ENCODE data around the gene CYSLTR1.

The CYSLTR1 gene

GRCh38 chrX:78327370-78328086, at the start of gene CYSLTR1:
TSS of gene CYSLTR1 (minus strand) at chrX:78327611. CDS start at chrX:78273746, 53,865 bp downstream.
- Histone ChIP-seq H3K27ac (ENCODE audit: low read depth, low read length) (no peak within 1 kb of the TSS), H3K9me3 (ENCODE audit: control insufficient read depth in 1 of 2, low read length in 2 of 2) (no peaks in the 10 kb centered on the region), H3K4me1 (ENCODE audit: control insufficient read depth in 1 of 2, insufficient read depth in 2 of 2, low read length in 2 of 2) (peaks cover 3 to 7% of the 10 kb centered on the region in 2 donors), H3K4me3 (ENCODE audit: low read depth in 1 of 2, low read length in 2 of 2) (peak within 1 kb of the TSS; percentile 54 to 61), H3K9ac (ENCODE audit: low read depth in 1 of 2, low read length in 2 of 2) (peak within 1 kb of the TSS in 1 of 2 donors; percentile 48), H3K27me3 (ENCODE audit: control insufficient read depth in 1 of 2, insufficient read depth in 2 of 2, low read length in 2 of 2) (no peaks in the 10 kb centered on the region), H3K36me3 (ENCODE audit: control insufficient read depth in 1 of 2, insufficient read depth in 2 of 2, low read length in 2 of 2) (no peaks in the 10 kb centered on the region)

- Histone ChIP-seq H3K4me1 (ENCODE audit: control insufficient read depth in 1 of 2, insufficient read depth in 2 of 2, low read length in 2 of 2) (no peaks in the 10 kb centered on the region), H3K36me3 (ENCODE audit: control insufficient read depth in 1 of 2, insufficient read depth in 2 of 2, low read length in 2 of 2) (no peaks in the 10 kb centered on the region), H3K9ac (ENCODE audit: low read depth in 1 of 2, low read length in 2 of 2) (no peak overlapping the region), H3K4me3 (ENCODE audit: low read depth in 1 of 2, low read length in 2 of 2) (no peak overlapping the region), H3K27me3 (ENCODE audit: control insufficient read depth in 1 of 2, insufficient read depth in 2 of 2, low read length in 2 of 2) (no peaks in the 10 kb centered on the region), H3K9me3 (ENCODE audit: control insufficient read depth in 1 of 2, low read length in 2 of 2) (no peaks in the 10 kb centered on the region), H3K27ac (ENCODE audit: low read depth, low read length) (no peak overlapping the region)
Measured at GRCh38 chrX:78377186-78377585, 49.8 kb upstream of the CYSLTR1 start.

GRCh38 chrX:78375894-78376293, 48.5 kb upstream of the CYSLTR1 start:
- Histone ChIP-seq H3K9me3 (ENCODE audit: control insufficient read depth in 1 of 2, low read length in 2 of 2) (no peaks in the 10 kb centered on the region), H3K27ac (ENCODE audit: low read depth, low read length) (no peak overlapping the region), H3K4me3 (ENCODE audit: low read depth in 1 of 2, low read length in 2 of 2) (no peak overlapping the region), H3K36me3 (ENCODE audit: control insufficient read depth in 1 of 2, insufficient read depth in 2 of 2, low read length in 2 of 2) (no peaks in the 10 kb centered on the region), H3K9ac (ENCODE audit: low read depth in 1 of 2, low read length in 2 of 2) (no peak overlapping the region), H3K27me3 (ENCODE audit: control insufficient read depth in 1 of 2, insufficient read depth in 2 of 2, low read length in 2 of 2) (no peaks in the 10 kb centered on the region), H3K4me1 (ENCODE audit: control insufficient read depth in 1 of 2, insufficient read depth in 2 of 2, low read length in 2 of 2) (no peaks in the 10 kb centered on the region)

- H3K4me3 ChIP-seq (ENCODE audit: low read depth in 1 of 2, low read length in 2 of 2), result no peak overlapping the region
- no peaks in the 10 kb centered on the region for H3K36me3 ChIP-seq (ENCODE audit: control insufficient read depth in 1 of 2, insufficient read depth in 2 of 2, low read length in 2 of 2)
- no peaks in the 10 kb centered on the region for H3K27me3 ChIP-seq (ENCODE audit: control insufficient read depth in 1 of 2, insufficient read depth in 2 of 2, low read length in 2 of 2)
- no peak overlapping the region for H3K27ac ChIP-seq (ENCODE audit: low read depth, low read length)
- no peaks in the 10 kb centered on the region for H3K4me1 ChIP-seq (ENCODE audit: control insufficient read depth in 1 of 2, insufficient read depth in 2 of 2, low read length in 2 of 2)
- H3K9me3 ChIP-seq (ENCODE audit: control insufficient read depth in 1 of 2, low read length in 2 of 2), result no peaks in the 10 kb centered on the region
- H3K9ac ChIP-seq (ENCODE audit: low read depth in 1 of 2, low read length in 2 of 2), result no peak overlapping the region
Measured at GRCh38 chrX:78366576-78366975, 39.2 kb upstream of the CYSLTR1 start.

- H3K9me3 ChIP-seq (ENCODE audit: control insufficient read depth in 1 of 2, low read length in 2 of 2), result no peaks in the 10 kb centered on the region
Measured at GRCh38 chrX:78357342-78358055, 30.1 kb upstream of the CYSLTR1 start.

GRCh38 chrX:78333521-78333920, 6.1 kb upstream of the CYSLTR1 start:
- Histone ChIP-seq H3K4me1 (ENCODE audit: control insufficient read depth in 1 of 2, insufficient read depth in 2 of 2, low read length in 2 of 2) (no peaks in the 10 kb centered on the region), H3K27ac (ENCODE audit: low read depth, low read length) (no peak overlapping the region), H3K4me3 (ENCODE audit: low read depth in 1 of 2, low read length in 2 of 2) (no peak overlapping the region), H3K27me3 (ENCODE audit: control insufficient read depth in 1 of 2, insufficient read depth in 2 of 2, low read length in 2 of 2) (no peaks in the 10 kb centered on the region), H3K36me3 (ENCODE audit: control insufficient read depth in 1 of 2, insufficient read depth in 2 of 2, low read length in 2 of 2) (no peaks in the 10 kb centered on the region), H3K9ac (ENCODE audit: low read depth in 1 of 2, low read length in 2 of 2) (no peak overlapping the region), H3K9me3 (ENCODE audit: control insufficient read depth in 1 of 2, low read length in 2 of 2) (no peaks in the 10 kb centered on the region)

More at GRCh38 chrX:78357342-78358055, 30.1 kb upstream of the CYSLTR1 start:
- Histone ChIP-seq H3K9ac (ENCODE audit: low read depth in 1 of 2, low read length in 2 of 2) (no peak overlapping the region), H3K27me3 (ENCODE audit: control insufficient read depth in 1 of 2, insufficient read depth in 2 of 2, low read length in 2 of 2) (no peaks in the 10 kb centered on the region), H3K27ac (ENCODE audit: low read depth, low read length) (no peak overlapping the region), H3K4me3 (ENCODE audit: low read depth in 1 of 2, low read length in 2 of 2) (no peak overlapping the region), H3K4me1 (ENCODE audit: control insufficient read depth in 1 of 2, insufficient read depth in 2 of 2, low read length in 2 of 2) (no peaks in the 10 kb centered on the region), H3K36me3 (ENCODE audit: control insufficient read depth in 1 of 2, insufficient read depth in 2 of 2, low read length in 2 of 2) (no peaks in the 10 kb centered on the region)

- Histone ChIP-seq H3K9me3 (ENCODE audit: control insufficient read depth in 1 of 2, low read length in 2 of 2) (no peaks in the 10 kb centered on the region), H3K27ac (ENCODE audit: low read depth, low read length) (no peak overlapping the region), H3K4me3 (ENCODE audit: low read depth in 1 of 2, low read length in 2 of 2) (no peak overlapping the region), H3K4me1 (ENCODE audit: control insufficient read depth in 1 of 2, insufficient read depth in 2 of 2, low read length in 2 of 2) (no peaks in the 10 kb centered on the region), H3K36me3 (ENCODE audit: control insufficient read depth in 1 of 2, insufficient read depth in 2 of 2, low read length in 2 of 2) (no peaks in the 10 kb centered on the region), H3K9ac (ENCODE audit: low read depth in 1 of 2, low read length in 2 of 2) (no peak overlapping the region), H3K27me3 (ENCODE audit: control insufficient read depth in 1 of 2, insufficient read depth in 2 of 2, low read length in 2 of 2) (no peaks in the 10 kb centered on the region)
Measured at GRCh38 chrX:78331708-78332107, 4.3 kb upstream of the CYSLTR1 start.

- Histone ChIP-seq H3K9me3 (ENCODE audit: control insufficient read depth in 1 of 2, low read length in 2 of 2) (no peaks in the 10 kb centered on the region), H3K9ac (ENCODE audit: low read depth in 1 of 2, low read length in 2 of 2) (no peak overlapping the region), H3K36me3 (ENCODE audit: control insufficient read depth in 1 of 2, insufficient read depth in 2 of 2, low read length in 2 of 2) (no peaks in the 10 kb centered on the region), H3K4me3 (ENCODE audit: low read depth in 1 of 2, low read length in 2 of 2) (no peak overlapping the region), H3K27ac (ENCODE audit: low read depth, low read length) (no peak overlapping the region), H3K4me1 (ENCODE audit: control insufficient read depth in 1 of 2, insufficient read depth in 2 of 2, low read length in 2 of 2) (no peaks in the 10 kb centered on the region), H3K27me3 (ENCODE audit: control insufficient read depth in 1 of 2, insufficient read depth in 2 of 2, low read length in 2 of 2) (no peaks in the 10 kb centered on the region)
Measured at GRCh38 chrX:78330540-78330939, 3.1 kb upstream of the CYSLTR1 start.

- Histone ChIP-seq H3K27me3 (ENCODE audit: control insufficient read depth in 1 of 2, insufficient read depth in 2 of 2, low read length in 2 of 2) (no peaks in the 10 kb centered on the region), H3K4me1 (ENCODE audit: control insufficient read depth in 1 of 2, insufficient read depth in 2 of 2, low read length in 2 of 2) (no peaks in the 10 kb centered on the region), H3K27ac (ENCODE audit: low read depth, low read length) (no peak overlapping the region), H3K9me3 (ENCODE audit: control insufficient read depth in 1 of 2, low read length in 2 of 2) (no peaks in the 10 kb centered on the region), H3K9ac (ENCODE audit: low read depth in 1 of 2, low read length in 2 of 2) (no peak overlapping the region), H3K4me3 (ENCODE audit: low read depth in 1 of 2, low read length in 2 of 2) (no peak overlapping the region), H3K36me3 (ENCODE audit: control insufficient read depth in 1 of 2, insufficient read depth in 2 of 2, low read length in 2 of 2) (no peaks in the 10 kb centered on the region)
Measured at GRCh38 chrX:78330068-78330467, 2.7 kb upstream of the CYSLTR1 start.

GRCh38 chrX:78329486-78329885, 2.1 kb upstream of the CYSLTR1 start:
- Histone ChIP-seq H3K9me3 (ENCODE audit: control insufficient read depth in 1 of 2, low read length in 2 of 2) (no peaks in the 10 kb centered on the region), H3K36me3 (ENCODE audit: control insufficient read depth in 1 of 2, insufficient read depth in 2 of 2, low read length in 2 of 2) (no peaks in the 10 kb centered on the region), H3K4me1 (ENCODE audit: control insufficient read depth in 1 of 2, insufficient read depth in 2 of 2, low read length in 2 of 2) (no peaks in the 10 kb centered on the region), H3K27me3 (ENCODE audit: control insufficient read depth in 1 of 2, insufficient read depth in 2 of 2, low read length in 2 of 2) (no peaks in the 10 kb centered on the region), H3K9ac (ENCODE audit: low read depth in 1 of 2, low read length in 2 of 2) (no peak overlapping the region), H3K27ac (ENCODE audit: low read depth, low read length) (no peak overlapping the region), H3K4me3 (ENCODE audit: low read depth in 1 of 2, low read length in 2 of 2) (no peak overlapping the region)
